ENCODE results near the gene ERGIC1. TPM values are rescaled to one million over a fixed set of nuclear protein-coding genes. Genes with fewer than 3 reads are reported as not detected.

The ERGIC1 gene
- total and polyA plus RNA-seq, 2 of the 8 experiments (the other 6 are each of a cell fraction or from before 2014, with no cell fraction given), result 95.3 to 106 TPM

DNA sequence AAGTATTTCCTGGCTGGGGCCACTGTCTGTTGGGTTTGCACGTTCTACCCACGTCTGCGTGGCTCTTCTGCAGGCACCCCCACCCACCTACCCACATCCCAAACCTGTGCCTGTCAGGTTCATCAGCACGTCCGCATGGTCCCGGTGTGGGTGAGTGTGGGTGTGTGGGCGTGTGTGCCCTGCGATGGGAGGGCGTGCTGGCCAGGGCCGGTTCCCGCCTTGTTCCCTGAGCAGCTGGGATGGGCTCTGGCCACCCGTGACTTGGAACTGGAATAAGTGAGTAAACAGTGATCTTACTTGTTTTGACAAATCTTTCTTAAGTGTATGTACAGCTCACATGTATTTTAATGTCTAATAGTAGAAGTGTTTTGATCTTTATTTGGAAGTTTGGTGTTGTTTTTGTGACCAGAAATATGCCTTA, 20.4 kb downstream of the ERGIC1 start (continued):
- no peak for TF ChIP-seq GABPA (IDR thresholded peaks at IDR 0.05; ENCODE audit: borderline replicate concordance, insufficient read depth, low read length)
- TF ChIP-seq CHD7 (IDR thresholded peaks at IDR 0.05; ENCODE audit: insufficient replicate concordance, low read length), result no peak
- TF ChIP-seq HDAC2 (IDR thresholded peaks at IDR 0.05; ENCODE audit: borderline replicate concordance in 1 of 2, low read depth in 2 of 2, low read length in 2 of 2), result no peak
- TF ChIP-seq EP300 (IDR thresholded peaks at IDR 0.05; ENCODE audit: borderline replicate concordance in 1 of 2, low read depth in 2 of 2, low read length in 2 of 2), result no peak
- TF ChIP-seq TEAD4 (IDR thresholded peaks at IDR 0.05; ENCODE audit: low read depth, low read length), result no peak
